ENCODE results near the gene NKX1-2. TPM values are rescaled to one million over a fixed set of nuclear protein-coding genes. Genes with fewer than 3 reads are reported as not detected.

NKX1-2 gene
- total RNA-seq, 1 donor from 2014 or later, result not detected

GRCh38 chr10:124430077-124430476, 19.8 kb downstream of the NKX1-2 start:
- Mint-ChIP-seq H3K4me3 (ENCODE audit: unreplicated experiment) (no peak overlapping the region), H3K27me3 (ENCODE audit: unreplicated experiment) (peaks cover 49% of the 10 kb centered on the region), H3K9me3 (ENCODE audit: unreplicated experiment) (no peaks in the 10 kb centered on the region), H3K36me3 (ENCODE audit: unreplicated experiment) (no peaks in the 10 kb centered on the region), H3K27ac (ENCODE audit: unreplicated experiment) (no peak overlapping the region), H3K4me1 (ENCODE audit: unreplicated experiment) (peaks cover 2% of the 10 kb centered on the region)
- TF ChIP-seq CTCF (IDR thresholded peaks at IDR 0.05), result no peak
- DNase-seq (ENCODE audit: extremely low spot score, unreplicated experiment), result no peak

- Mint-ChIP-seq H3K4me1 (ENCODE audit: unreplicated experiment) (peaks cover 2% of the 10 kb centered on the region), H3K36me3 (ENCODE audit: unreplicated experiment) (no peaks in the 10 kb centered on the region), H3K4me3 (ENCODE audit: unreplicated experiment) (no peak overlapping the region), H3K9me3 (ENCODE audit: unreplicated experiment) (no peaks in the 10 kb centered on the region), H3K27ac (ENCODE audit: unreplicated experiment) (no peak overlapping the region), H3K27me3 (ENCODE audit: unreplicated experiment) (peaks cover 52% of the 10 kb centered on the region)
- no peak for TF ChIP-seq CTCF (IDR thresholded peaks at IDR 0.05)
- no peak for DNase-seq (ENCODE audit: extremely low spot score, unreplicated experiment)
Measured at GRCh38 chr10:124429576-124429975, 20.3 kb downstream of the NKX1-2 start.

GRCh38 chr10:124428207-124428777, 21.5 kb downstream of the NKX1-2 start:
- H3K36me3 Mint-ChIP-seq (ENCODE audit: unreplicated experiment), result no peaks in the 10 kb centered on the region
- H3K27me3 Mint-ChIP-seq (ENCODE audit: unreplicated experiment), result peaks cover 64% of the 10 kb centered on the region
- DNase-seq (ENCODE audit: extremely low spot score, unreplicated experiment), result no peak
- H3K27ac Mint-ChIP-seq (ENCODE audit: unreplicated experiment), result no peak overlapping the region
- peaks cover 2% of the 10 kb centered on the region for H3K4me1 Mint-ChIP-seq (ENCODE audit: unreplicated experiment)
- H3K4me3 Mint-ChIP-seq (ENCODE audit: unreplicated experiment), result no peak overlapping the region
- no peak for TF ChIP-seq CTCF (IDR thresholded peaks at IDR 0.05)
- no peaks in the 10 kb centered on the region for H3K9me3 Mint-ChIP-seq (ENCODE audit: unreplicated experiment)

- TF ChIP-seq CTCF (IDR thresholded peaks at IDR 0.05), result no peak
- Mint-ChIP-seq H3K4me1 (ENCODE audit: unreplicated experiment) (peaks cover 2% of the 10 kb centered on the region), H3K4me3 (ENCODE audit: unreplicated experiment) (no peak overlapping the region), H3K27me3 (ENCODE audit: unreplicated experiment) (peaks cover 72% of the 10 kb centered on the region), H3K27ac (ENCODE audit: unreplicated experiment) (no peak overlapping the region), H3K36me3 (ENCODE audit: unreplicated experiment) (no peaks in the 10 kb centered on the region), H3K9me3 (ENCODE audit: unreplicated experiment) (no peaks in the 10 kb centered on the region)
- no peak for DNase-seq (ENCODE audit: extremely low spot score, unreplicated experiment)
Measured at GRCh38 chr10:124425227-124425962, 24.4 kb downstream of the NKX1-2 start.

- no peaks in the 10 kb centered on the region for H3K9me3 Mint-ChIP-seq (ENCODE audit: unreplicated experiment)
- H3K27ac Mint-ChIP-seq (ENCODE audit: unreplicated experiment), result no peak overlapping the region
- TF ChIP-seq CTCF (IDR thresholded peaks at IDR 0.05), result no peak
- peaks cover 5% of the 10 kb centered on the region for H3K4me1 Mint-ChIP-seq (ENCODE audit: unreplicated experiment)
- H3K4me3 Mint-ChIP-seq (ENCODE audit: unreplicated experiment), result no peak overlapping the region
- H3K36me3 Mint-ChIP-seq (ENCODE audit: unreplicated experiment), result no peaks in the 10 kb centered on the region
- DNase-seq (ENCODE audit: extremely low spot score, unreplicated experiment), result no peak
- H3K27me3 Mint-ChIP-seq (ENCODE audit: unreplicated experiment), result peaks cover 63% of the 10 kb centered on the region
Measured at GRCh38 chr10:124423813-124424212, 26.0 kb downstream of the NKX1-2 start.
